Activated CD4-positive, alpha-beta T cell treated with anti-CD3 and anti-CD28 coated beads, Interleukin-2, amount 50 U/mL, for 16 hours (primary cell): ENCODE measurements around the gene SAE1.

Experiments used
- DNase-seq: peaks from one replicate; pipeline ENCODE4 v3.0.0-alpha.2; 2020

The SAE1 gene

GRCh38 chr19:47225746-47226425 lies 95.3 kb downstream of the SAE1 start:
- peak; percentile 86 for DNase-seq

- DNase-seq: peak; percentile 76
Measured at GRCh38 chr19:47226426-47227351, 96.1 kb downstream of the SAE1 start.

GRCh38 chr19:47227352-47228167 lies 96.9 kb downstream of the SAE1 start:
- DNase-seq: peak; percentile 67

- no peak for DNase-seq
Measured at GRCh38 chr19:47228168-47228936, 97.7 kb downstream of the SAE1 start.

GRCh38 chr19:47228937-47229675 lies 98.5 kb downstream of the SAE1 start:
- no peak for DNase-seq

- no peak for DNase-seq
Measured at GRCh38 chr19:47229676-47230053, 99.0 kb downstream of the SAE1 start.

GRCh38 chr19:47230054-47230920 lies 99.7 kb downstream of the SAE1 start:
- DNase-seq: peak; percentile 75

- no peak for DNase-seq
Measured at GRCh38 chr19:47230921-47231214, 100.2 kb downstream of the SAE1 start, which contains the start of gene BBC3. TSS of gene BBC3 (minus strand) at chr19:47231199. CDS start at chr19:47228431, 2,768 bp downstream.

- DNase-seq: peak; percentile 86
Measured at GRCh38 chr19:47231215-47232054, 100.8 kb downstream of the SAE1 start.

GRCh38 chr19:47232422-47233211 lies 102.0 kb downstream of the SAE1 start:
- no peak for DNase-seq

GRCh38 chr19:47236072-47236675 lies 105.5 kb downstream of the SAE1 start:
- no peak for DNase-seq

GRCh38 chr19:47239152-47239551 lies 108.5 kb downstream of the SAE1 start:
- no peak for DNase-seq

GRCh38 chr19:47239610-47240296 lies 109.1 kb downstream of the SAE1 start:
- no peak for DNase-seq

- DNase-seq: no peak
Measured at GRCh38 chr19:47240556-47240955, 109.9 kb downstream of the SAE1 start.

- DNase-seq: peak; percentile 72
Measured at GRCh38 chr19:47240996-47241918, 110.6 kb downstream of the SAE1 start.

GRCh38 chr19:47241919-47242577 lies 111.4 kb downstream of the SAE1 start:
- DNase-seq: no peak
